Breast epithelium (tissue), 4 donors: ENCODE results near the gene PPM1H. TPM values are rescaled to one million over a fixed set of nuclear protein-coding genes. Genes with fewer than 3 reads are reported as not detected.

Experiments
- DNase-seq, 2 donors: peaks; one replicate each; pipeline ENCODE4 v3.0.0-alpha.2; 2019; ENCODE audit warnings: low spot score in 2 of 2
- H3K27ac ChIP-seq, 2 donors: fragments of 200-600 bp; sonication (generic) in 1 of 2; one replicate each; pipeline ENCODE4 v1.5.1; 2016 to 2019; ENCODE audit warnings: mild to moderate bottlenecking in 1 of 2
- H3K27me3 ChIP-seq, 2 donors: fragments of 200-600 bp; sonication (generic) in 1 of 2; one replicate each; pipeline versions ENCODE4 v1.5.1 to v1.6.0; 2017 to 2019; ENCODE audit warnings: control low read depth in 1 of 2, mild to moderate bottlenecking in 1 of 2
- H3K36me3 ChIP-seq: fragments of 200-600 bp; one replicate; pipeline ENCODE4 v1.5.1; 2019
- H3K4me1 ChIP-seq, 2 donors: fragments of 200-600 bp; sonication (generic); one replicate each; pipeline ENCODE4 v1.5.1; 2016 to 2019; ENCODE audit warnings: control low read depth in 1 of 2
- H3K4me3 ChIP-seq, 3 donors: fragments of 200-600 bp; sonication (generic); 1 replicate in 2 of 3; 2 replicates in 1 of 3; pipeline ENCODE4 v1.5.1; 2016 to 2019; ENCODE audit warnings: mild to moderate bottlenecking in 3 of 3, moderate library complexity in 2 of 3
- H3K9me3 ChIP-seq, 2 donors: fragments of 200-600 bp; sonication (generic) in 1 of 2; one replicate each; pipeline ENCODE4 v1.5.1; 2016 to 2019; ENCODE audit warnings: control low read depth in 1 of 2
- CTCF ChIP-seq, 3 donors: fragments of 450-650 bp; IDR thresholded peaks; one replicate each; pipeline ENCODE4 v1.5.1; 2016 to 2017; ENCODE audit warnings: antibody characterized with exemption in 3 of 3, mild to moderate bottlenecking in 3 of 3, moderate library complexity in 3 of 3
- POLR2A ChIP-seq: fragments of 450-650 bp; IDR thresholded peaks from one replicate; pipeline ENCODE4 v1.6.1; 2016; ENCODE audit warnings: antibody characterized with exemption, mild to moderate bottlenecking, moderate library complexity
- POLR2AphosphoS5 ChIP-seq, 3 donors: sonication (generic); formaldehyde crosslinking; IDR thresholded peaks; one replicate each; pipeline ENCODE4 v1.6.1; 2017; ENCODE audit warnings: antibody characterized with exemption in 3 of 3
- intact Hi-C: fragments of 100-400 bp; cut with DNase I; formaldehyde crosslinking; loops from one replicate; pipeline ENCODE4 v1.15.1; 2023; ENCODE audit warnings: low total_unique reads
- total RNA-seq, 3 donors: library from RNA; depleted of rRNA; stranded (reverse); fragments of >200 nt; gene quantifications; one replicate each; pipeline ENCODE4 v1.1.0, GENCODE V29; 2016

PPM1H gene
- total RNA-seq, 3 donors from 2014 or later: 2.2 to 15.4 (median 13.5) TPM

DNA sequence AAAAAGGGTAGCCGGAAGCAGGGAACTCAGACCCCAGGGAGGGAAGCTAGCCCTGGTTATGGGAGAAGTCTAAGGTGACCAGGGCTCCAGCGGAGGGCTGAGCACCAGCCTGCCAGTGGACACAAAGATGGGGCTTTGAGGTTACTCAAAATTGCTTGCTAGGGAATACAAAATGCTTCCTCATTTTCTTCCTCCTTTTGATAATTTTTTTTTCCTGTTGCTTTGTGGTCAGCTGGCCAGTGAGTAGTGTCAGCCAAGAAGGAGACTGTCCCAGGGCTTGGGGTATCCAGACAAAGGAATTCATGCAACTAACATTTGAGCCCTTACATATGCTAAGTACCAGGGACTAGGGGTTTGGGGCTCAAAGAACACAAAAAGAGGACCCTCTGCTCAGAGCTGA lies 206.2 kb downstream of the PPM1H start:
- Histone ChIP-seq H3K4me1 (peaks cover 6% of the 10 kb centered on the region in 2 donors), H3K27me3 (no peaks in the 10 kb centered on the region), H3K9me3 (no peaks in the 10 kb centered on the region), H3K36me3 (no peaks in the 10 kb centered on the region), H3K4me3 (no peak overlapping the region), H3K27ac (peak overlapping the region; percentile 6 to 72)
- no peak for TF ChIP-seq CTCF (IDR thresholded peaks at IDR 0.05)
- no peak for TF ChIP-seq POLR2A
- TF ChIP-seq POLR2AphosphoS5 (IDR thresholded peaks at IDR 0.05): no peak
- intact Hi-C loops: loop anchor here (10.0 kb wide), 1 partner anchor 84 kb away; no protein-coding TSS in a partner anchor
- no peak for DNase-seq

GRCh38 chr12:62726471-62726980 lies 208.4 kb downstream of the PPM1H start:
- no peak for DNase-seq
- intact Hi-C loops: loop anchor here (10.0 kb wide), 1 partner anchor 82 kb away; no protein-coding TSS in a partner anchor
- no peaks in the 10 kb centered on the region for H3K27me3 ChIP-seq
- no peak overlapping the region for H3K4me3 ChIP-seq
- H3K36me3 ChIP-seq: no peaks in the 10 kb centered on the region
- peaks cover 6% of the 10 kb centered on the region in 2 donors for H3K4me1 ChIP-seq
- peak overlapping the region in 1 of 2 donors; percentile 90 for H3K27ac ChIP-seq
- no peak for TF ChIP-seq CTCF (IDR thresholded peaks at IDR 0.05)
- TF ChIP-seq POLR2AphosphoS5 (IDR thresholded peaks at IDR 0.05): no peak
- TF ChIP-seq POLR2A: no peak
- no peaks in the 10 kb centered on the region for H3K9me3 ChIP-seq

DNA sequence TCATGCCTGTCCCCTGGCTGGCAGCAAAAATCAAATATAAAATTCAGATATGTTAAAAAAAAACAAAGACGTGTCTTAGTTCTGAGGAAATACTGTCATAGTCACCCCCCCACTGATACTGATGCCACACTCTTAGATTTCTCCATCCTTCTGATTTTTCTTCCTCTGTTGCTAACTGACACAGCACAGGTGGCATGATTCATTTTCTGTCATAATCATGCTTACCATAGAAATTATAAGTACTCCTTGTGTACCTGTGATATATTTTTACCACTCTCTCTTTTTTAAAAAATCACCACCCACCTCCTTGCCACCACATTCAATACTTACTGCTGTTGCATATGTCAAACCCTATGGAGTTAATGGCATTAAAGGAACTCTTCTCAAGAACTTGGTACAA lies 209.2 kb downstream of the PPM1H start:
- H3K27me3 ChIP-seq: no peaks in the 10 kb centered on the region
- intact Hi-C loops: loop anchor here (10.0 kb wide), 1 partner anchor 81 kb away; no protein-coding TSS in a partner anchor
- no peak for DNase-seq
- H3K4me3 ChIP-seq: no peak overlapping the region
- TF ChIP-seq POLR2AphosphoS5 (IDR thresholded peaks at IDR 0.05) (no peak), CTCF (IDR thresholded peaks at IDR 0.05) (no peak), POLR2A (no peak)
- H3K9me3 ChIP-seq: no peaks in the 10 kb centered on the region
- H3K27ac ChIP-seq: peak overlapping the region; percentile 90
- no peaks in the 10 kb centered on the region for H3K36me3 ChIP-seq
- peaks cover 6% of the 10 kb centered on the region in 2 donors for H3K4me1 ChIP-seq

DNA sequence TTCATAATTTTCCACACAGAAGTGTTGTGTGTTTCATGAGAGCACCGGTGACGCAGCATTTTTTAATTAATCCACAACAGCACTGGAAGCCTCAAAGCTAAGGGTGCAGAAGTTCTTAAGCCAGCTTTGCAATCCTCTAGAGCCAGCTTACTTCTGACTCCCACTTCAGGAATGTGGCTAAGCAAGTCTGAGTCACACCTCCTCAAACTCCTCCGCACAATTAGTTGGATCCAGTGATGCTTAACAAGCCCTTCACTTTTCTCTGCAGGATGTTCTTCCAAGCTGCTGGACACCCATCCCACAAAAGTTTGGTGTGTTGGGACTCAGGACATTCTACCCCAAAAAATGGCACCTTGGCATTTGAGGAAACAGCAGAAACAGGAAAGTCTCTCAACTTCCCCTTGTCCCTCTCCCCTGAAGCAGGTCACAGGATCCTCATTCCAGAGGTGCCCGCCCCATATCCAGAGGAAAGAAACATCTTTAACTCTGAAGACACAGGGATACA lies 210.0 kb downstream of the PPM1H start:
- Histone ChIP-seq H3K4me1 (peaks cover 6% of the 10 kb centered on the region in 2 donors), H3K4me3 (no peak overlapping the region), H3K36me3 (no peaks in the 10 kb centered on the region), H3K27me3 (no peaks in the 10 kb centered on the region), H3K27ac (peak overlapping the region; percentile 90), H3K9me3 (no peaks in the 10 kb centered on the region)
- no peak for TF ChIP-seq CTCF (IDR thresholded peaks at IDR 0.05)
- TF ChIP-seq POLR2AphosphoS5 (IDR thresholded peaks at IDR 0.05): peak; percentile 38 to 84 (median 77)
- peak in 1 of 2 donors; percentile 84 for DNase-seq
- intact Hi-C loops: loop anchor here (10.0 kb wide), 1 partner anchor 80 kb away; no protein-coding TSS in a partner anchor

DNA sequence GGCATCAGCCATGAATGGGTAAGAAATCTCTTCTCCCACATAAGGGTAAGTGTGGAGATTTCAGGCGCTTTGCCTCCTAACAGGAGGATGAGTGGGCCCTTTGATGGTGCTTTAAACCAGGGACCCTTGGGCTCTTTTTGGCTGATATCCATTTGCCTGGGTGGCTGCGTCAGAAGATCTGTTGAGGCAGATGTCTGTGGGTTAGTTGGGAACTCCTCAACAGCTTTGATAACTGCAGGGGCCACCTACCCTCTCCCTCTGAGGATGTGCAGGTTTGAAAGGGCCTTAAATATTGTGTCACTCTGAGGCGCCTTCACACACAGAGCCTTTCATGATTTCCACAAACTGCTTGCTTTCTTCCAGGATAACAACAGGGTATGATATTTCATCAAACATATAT lies 210.7 kb downstream of the PPM1H start:
- Histone ChIP-seq H3K36me3 (no peaks in the 10 kb centered on the region), H3K9me3 (no peaks in the 10 kb centered on the region), H3K27ac (peak overlapping the region; percentile 90), H3K4me3 (no peak overlapping the region), H3K4me1 (peaks cover 6% of the 10 kb centered on the region in 2 donors), H3K27me3 (no peaks in the 10 kb centered on the region)
- no peak for DNase-seq
- TF ChIP-seq POLR2AphosphoS5 (IDR thresholded peaks at IDR 0.05) (no peak), CTCF (IDR thresholded peaks at IDR 0.05) (no peak), POLR2A (no peak)
- intact Hi-C loops: loop anchor here (10.0 kb wide), 1 partner anchor 79 kb away; no protein-coding TSS in a partner anchor
